Measurements from ENCODE around the gene REG3G. TPM values are rescaled to one million over a fixed set of nuclear protein-coding genes. Genes with fewer than 3 reads are reported as not detected.
A peak's percentile ranks its signal among the peaks of the same experiment; 100 is the strongest.

The REG3G gene
- total RNA-seq, 1 donor from 2014 or later = not detected

GRCh38 chr2:78992451-78992806, 33.1 kb upstream of the REG3G start:
- Histone ChIP-seq H3K27me3 (ENCODE audit: low read depth) (peaks cover 32% of the 10 kb centered on the region), H3K4me1 (no peaks in the 10 kb centered on the region), H3K9me3 (no peaks in the 10 kb centered on the region), H3K27ac (no peak overlapping the region), H3K36me3 (no peaks in the 10 kb centered on the region), H3K4me3 (no peak overlapping the region)
- DNase-seq (no peak), ATAC-seq (peak; percentile 14 to 18)
- intact Hi-C loops (cut with DNase I) = no loop called here
- no peak for TF ChIP-seq CTCF (IDR thresholded peaks at IDR 0.05)

GRCh38 chr2:78992807-78993517, 32.5 kb upstream of the REG3G start:
- DNase-seq (peak; percentile 41), ATAC-seq (peak; percentile 30 to 45)
- Histone ChIP-seq H3K27me3 (ENCODE audit: low read depth) (peaks cover 32% of the 10 kb centered on the region), H3K9me3 (no peaks in the 10 kb centered on the region), H3K36me3 (no peaks in the 10 kb centered on the region), H3K27ac (no peak overlapping the region), H3K4me3 (no peak overlapping the region), H3K4me1 (no peaks in the 10 kb centered on the region)
- TF ChIP-seq CTCF (IDR thresholded peaks at IDR 0.05) = no peak
- intact Hi-C loops (cut with DNase I) = no loop called here

- no peaks in the 10 kb centered on the region for H3K36me3 ChIP-seq
- no peak overlapping the region for H3K27ac ChIP-seq
- ATAC-seq (no peak), DNase-seq (no peak)
- no peak for TF ChIP-seq CTCF (IDR thresholded peaks at IDR 0.05)
- H3K9me3 ChIP-seq = no peaks in the 10 kb centered on the region
- H3K4me3 ChIP-seq = no peak overlapping the region
- peaks cover 32% of the 10 kb centered on the region for H3K27me3 ChIP-seq (ENCODE audit: low read depth)
- H3K4me1 ChIP-seq = no peaks in the 10 kb centered on the region
- intact Hi-C loops (cut with DNase I) = no loop called here
Measured at GRCh38 chr2:78993518-78994148, 31.9 kb upstream of the REG3G start.

GRCh38 chr2:78994789-78995188, 30.7 kb upstream of the REG3G start:
- intact Hi-C loops (cut with DNase I) = no loop called here
- no peaks in the 10 kb centered on the region for H3K36me3 ChIP-seq
- no peak overlapping the region for H3K4me3 ChIP-seq
- DNase-seq (no peak), ATAC-seq (no peak)
- no peak for TF ChIP-seq CTCF (IDR thresholded peaks at IDR 0.05)
- H3K4me1 ChIP-seq = no peaks in the 10 kb centered on the region
- no peak overlapping the region for H3K27ac ChIP-seq
- H3K27me3 ChIP-seq (ENCODE audit: low read depth) = peaks cover 32% of the 10 kb centered on the region
- no peaks in the 10 kb centered on the region for H3K9me3 ChIP-seq

- Histone ChIP-seq H3K36me3 (no peaks in the 10 kb centered on the region), H3K9me3 (no peaks in the 10 kb centered on the region), H3K27me3 (ENCODE audit: low read depth) (peaks cover 7% of the 10 kb centered on the region), H3K27ac (no peak overlapping the region), H3K4me3 (no peak overlapping the region), H3K4me1 (no peaks in the 10 kb centered on the region)
- DNase-seq (no peak), ATAC-seq (no peak)
- intact Hi-C loops (cut with DNase I) = no loop called here
- TF ChIP-seq CTCF (IDR thresholded peaks at IDR 0.05) = peak; percentile 31
Measured at GRCh38 chr2:78999406-78999805, 26.1 kb upstream of the REG3G start.

Data from lower lobe of right lung (tissue), 2 donors.